ENCODE data around the gene SLC38A10.

The SLC38A10 gene

GRCh38 chr17:81277946-81278693, 17.0 kb downstream of the SLC38A10 start:
- DNase-seq (ENCODE audit: low read depth in 3 of 3), result no peak

DNA sequence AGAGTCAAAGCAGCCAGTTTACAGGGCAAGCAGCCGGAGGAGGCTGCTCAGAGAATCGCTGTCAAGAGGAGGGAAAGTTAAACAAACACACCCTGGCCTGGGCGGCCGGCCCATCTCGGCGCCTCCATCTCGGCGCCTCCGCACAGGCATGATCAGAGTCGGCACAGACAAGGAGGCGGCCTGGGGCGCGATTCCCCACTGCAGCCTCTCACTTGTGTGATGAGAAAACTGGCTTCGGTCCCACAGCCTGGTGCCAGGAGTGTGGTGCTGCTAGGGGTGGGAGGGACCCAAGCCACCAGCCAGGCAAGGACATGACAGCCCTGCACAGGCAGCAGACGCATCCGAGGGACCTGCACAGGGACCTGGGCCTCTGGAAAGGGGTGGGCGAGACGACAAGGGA, 17.7 kb downstream of the SLC38A10 start:
- no peak for DNase-seq (ENCODE audit: low read depth in 3 of 3)

GRCh38 chr17:81276781-81277180, 18.3 kb downstream of the SLC38A10 start:
- no peak for DNase-seq (ENCODE audit: low read depth in 3 of 3)

DNA sequence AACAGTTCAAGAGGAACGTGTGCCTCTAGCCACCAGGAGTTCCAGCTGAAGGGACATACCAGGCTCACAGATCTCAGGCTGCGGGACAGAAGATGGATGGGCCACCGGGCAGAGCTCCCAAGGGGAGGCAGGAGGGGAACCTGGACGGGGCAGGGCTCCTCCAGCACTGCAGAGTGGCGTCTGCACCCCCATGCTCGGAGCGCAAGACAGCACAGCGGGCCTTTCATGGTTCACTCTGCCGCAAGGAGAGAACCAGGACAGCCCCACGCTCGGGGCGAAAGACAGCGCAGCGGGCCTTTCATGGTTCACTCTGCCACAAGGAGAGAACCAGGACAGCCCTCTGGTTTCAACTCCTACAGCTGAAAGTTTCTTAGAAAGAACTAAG, 20.6 kb downstream of the SLC38A10 start:
- no peak for DNase-seq (ENCODE audit: low read depth in 3 of 3)

DNA sequence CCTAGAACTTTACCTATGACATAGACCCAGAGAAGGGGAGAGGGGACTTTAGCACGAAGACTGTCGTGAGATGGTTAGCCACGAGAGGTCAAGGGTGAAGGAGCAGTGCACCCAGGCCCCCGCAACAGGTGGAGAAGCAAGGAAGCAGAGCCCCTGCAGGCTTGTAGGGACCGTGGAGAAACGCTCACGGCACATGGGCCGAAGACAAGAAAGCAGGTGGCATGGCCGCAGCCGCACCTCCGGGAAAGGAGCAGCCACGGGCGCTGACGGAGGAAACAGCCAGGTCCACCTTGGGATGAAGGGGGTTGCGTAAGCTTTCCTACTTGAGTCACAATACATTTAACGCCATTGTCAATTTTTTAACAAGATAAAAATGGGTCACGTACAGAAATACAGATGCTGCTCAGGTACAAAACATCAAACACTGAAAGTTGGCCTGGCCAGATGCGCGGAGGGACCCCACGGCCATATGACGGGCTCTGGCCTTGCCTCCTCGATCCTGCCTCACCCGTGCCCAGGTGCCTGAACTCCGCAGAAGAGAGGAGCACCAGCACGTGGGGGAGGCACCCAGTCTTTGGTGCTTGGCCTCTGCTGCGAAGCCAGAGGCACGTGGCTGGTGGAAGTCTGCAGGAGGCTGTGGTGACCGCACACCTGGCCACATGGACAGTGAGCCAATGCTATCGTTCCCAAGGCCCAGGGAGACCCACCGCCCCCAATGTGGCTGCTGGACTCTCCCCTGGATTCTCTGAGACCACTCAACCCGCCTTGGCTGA, 21.2 kb downstream of the SLC38A10 start:
- no peak for DNase-seq (ENCODE audit: low read depth in 3 of 3)

DNA sequence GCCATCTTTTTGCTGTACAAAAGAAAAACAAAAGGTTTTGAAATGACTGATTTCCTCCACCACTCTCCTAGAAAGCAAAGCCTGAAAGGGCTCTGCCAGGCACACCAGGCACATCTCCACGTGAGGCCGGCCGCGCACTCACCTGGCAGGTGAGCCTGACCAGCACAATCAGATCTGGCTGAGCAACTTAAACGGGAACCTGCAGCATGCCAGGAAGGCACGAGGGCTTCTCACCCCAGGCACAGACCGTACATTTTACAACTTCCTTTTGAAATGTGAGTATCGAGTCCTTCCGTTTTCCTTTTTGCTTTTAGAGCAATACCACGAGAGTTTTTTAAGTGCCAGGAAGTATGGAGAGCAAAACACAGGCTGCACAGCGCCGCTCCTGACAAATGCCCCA, 22.5 kb downstream of the SLC38A10 start:
- DNase-seq (ENCODE audit: low read depth in 3 of 3), result no peak

DNA sequence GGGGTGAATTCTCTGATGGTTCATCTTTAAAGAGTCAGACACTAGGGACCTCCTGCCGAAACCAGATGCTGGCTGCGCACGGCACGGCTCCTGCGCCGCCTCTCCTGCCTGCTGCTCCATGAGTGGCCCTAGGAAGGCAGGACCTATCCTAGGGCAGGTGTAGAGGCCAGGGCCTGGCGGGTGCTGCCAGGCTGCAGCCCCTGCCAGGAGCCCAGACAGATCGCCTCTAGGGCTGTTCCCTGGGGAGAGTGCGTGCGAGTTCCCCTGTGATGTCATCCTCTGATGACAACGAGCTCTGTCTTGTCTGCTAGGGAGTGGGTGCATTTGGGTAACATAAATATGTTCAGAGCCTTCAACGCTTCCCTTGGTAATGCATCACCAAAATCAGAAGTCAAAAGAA, 23.9 kb downstream of the SLC38A10 start:
- no peak for DNase-seq (ENCODE audit: low read depth in 3 of 3)

DNA sequence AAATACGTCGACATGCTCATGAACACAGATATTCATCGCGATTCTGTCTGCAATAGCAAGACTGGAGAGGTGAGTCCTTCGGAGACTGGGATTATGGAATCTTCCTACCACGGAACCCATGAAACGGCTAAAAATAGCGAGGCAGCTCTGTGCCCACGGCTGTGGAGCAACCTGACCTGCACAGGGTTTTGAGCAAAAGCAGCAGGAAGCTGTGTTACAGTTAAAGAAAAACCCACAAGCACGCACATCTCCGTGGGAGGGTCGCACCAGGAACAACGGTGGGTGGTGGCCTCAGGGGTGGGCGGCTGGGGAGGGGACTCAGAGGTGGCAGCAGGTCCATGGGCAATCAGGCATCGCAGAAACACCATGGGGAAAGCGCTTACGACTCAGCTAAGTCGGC, 24.8 kb downstream of the SLC38A10 start:
- no peak for DNase-seq (ENCODE audit: low read depth in 3 of 3)

DNA sequence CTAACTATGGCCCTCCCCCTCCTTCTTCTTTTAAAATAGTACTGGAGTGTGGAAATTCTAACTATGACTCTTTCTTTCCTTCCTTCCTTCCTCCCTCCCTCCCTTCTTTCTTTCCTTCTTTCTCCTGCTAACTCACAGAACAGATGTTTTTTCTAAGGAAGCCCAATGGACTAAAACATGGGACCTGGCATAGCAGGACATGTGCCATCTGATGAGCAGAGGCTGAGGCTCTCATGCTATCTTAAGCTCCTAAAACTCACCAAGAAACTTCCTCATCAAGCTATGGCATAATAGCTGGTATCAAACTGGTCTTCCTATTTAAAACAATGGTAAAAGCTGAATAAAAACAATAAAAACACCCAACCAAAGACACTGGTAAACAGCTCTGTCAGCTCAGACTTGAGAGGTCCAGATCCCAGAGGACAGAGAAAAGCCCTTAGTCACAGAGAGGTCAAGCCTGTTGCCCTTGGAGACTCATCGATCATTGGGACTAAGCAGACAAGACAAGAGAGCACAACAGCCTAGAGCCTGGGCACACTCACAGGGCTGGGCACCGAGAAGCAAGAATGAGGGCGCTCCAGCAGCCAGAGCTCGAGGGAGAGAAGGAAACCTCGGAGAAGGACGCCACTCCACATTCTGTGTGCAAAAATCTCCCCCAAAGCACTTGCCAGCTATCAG, 27.6 kb downstream of the SLC38A10 start:
- no peak for DNase-seq (ENCODE audit: low read depth in 3 of 3)

DNA sequence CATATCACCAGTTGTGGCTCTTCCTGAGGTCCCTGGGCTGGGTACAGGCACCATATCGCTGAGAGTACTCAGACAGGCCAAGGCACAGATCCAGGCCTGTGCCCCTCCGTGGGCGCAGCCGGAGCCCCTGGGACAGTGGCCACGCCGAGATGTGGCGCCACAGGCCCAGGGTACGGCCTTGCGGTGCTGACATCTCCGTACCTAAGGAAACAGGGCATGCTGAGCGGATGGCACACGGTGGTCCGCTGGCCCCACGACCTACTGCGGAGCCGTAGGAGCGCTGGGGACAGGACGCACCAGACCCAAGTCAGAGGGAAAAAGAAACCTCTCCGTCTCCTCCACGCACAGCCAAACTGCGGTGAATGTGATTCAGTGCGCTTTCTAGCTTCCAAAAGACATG, 29.5 kb downstream of the SLC38A10 start:
- DNase-seq (ENCODE audit: low read depth in 3 of 3), result no peak

DNA sequence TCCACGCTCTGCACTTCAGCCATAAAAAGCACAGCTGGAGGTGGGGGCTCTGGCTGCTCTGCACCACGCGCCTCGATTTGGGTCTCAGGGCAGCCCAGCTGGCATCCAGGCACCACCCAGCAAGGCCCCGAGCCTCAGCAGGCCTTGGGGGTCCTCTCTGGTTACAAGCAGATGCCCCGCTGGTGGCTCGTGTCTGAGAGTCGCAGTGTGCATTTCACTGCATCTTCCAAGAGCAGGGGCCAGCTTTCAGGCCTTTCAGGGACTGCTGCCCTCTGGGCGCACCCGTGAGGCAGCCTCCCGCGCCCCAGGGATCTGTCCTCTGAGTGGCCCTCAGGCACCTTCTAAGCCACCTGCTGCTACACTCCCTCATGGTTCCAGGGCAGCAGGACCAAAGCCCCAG, 30.5 kb downstream of the SLC38A10 start:
- DNase-seq (ENCODE audit: low read depth in 3 of 3), result no peak

GRCh38 chr17:81263371-81264181, 31.5 kb downstream of the SLC38A10 start:
- DNase-seq (ENCODE audit: low read depth in 3 of 3), result no peak

- no peak for DNase-seq (ENCODE audit: low read depth in 3 of 3)
Measured at GRCh38 chr17:81261582-81262336, 33.3 kb downstream of the SLC38A10 start.

GRCh38 chr17:81261096-81261495, 34.0 kb downstream of the SLC38A10 start:
- DNase-seq (ENCODE audit: low read depth in 3 of 3), result no peak

DNA sequence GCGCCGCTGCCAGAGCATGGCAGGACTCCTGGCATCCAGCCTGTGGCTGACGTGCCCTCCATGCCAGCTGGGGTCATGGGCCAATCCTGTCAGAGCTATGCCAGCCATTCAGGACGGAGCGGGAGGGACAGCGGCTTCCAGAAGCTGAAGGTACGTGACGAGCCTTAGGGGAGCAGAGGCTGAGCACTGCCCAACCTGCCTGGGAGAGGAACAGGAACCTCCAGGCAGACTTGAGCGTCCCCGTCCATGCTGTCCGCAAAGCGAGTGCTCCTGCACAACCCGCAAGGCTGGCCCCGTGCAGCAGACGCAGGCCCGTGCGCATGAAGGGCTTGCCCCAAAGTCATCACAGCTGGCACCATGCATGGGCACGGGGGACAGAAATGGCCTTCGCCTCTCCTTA, 34.5 kb downstream of the SLC38A10 start:
- no peak for DNase-seq (ENCODE audit: low read depth in 3 of 3)

DNA sequence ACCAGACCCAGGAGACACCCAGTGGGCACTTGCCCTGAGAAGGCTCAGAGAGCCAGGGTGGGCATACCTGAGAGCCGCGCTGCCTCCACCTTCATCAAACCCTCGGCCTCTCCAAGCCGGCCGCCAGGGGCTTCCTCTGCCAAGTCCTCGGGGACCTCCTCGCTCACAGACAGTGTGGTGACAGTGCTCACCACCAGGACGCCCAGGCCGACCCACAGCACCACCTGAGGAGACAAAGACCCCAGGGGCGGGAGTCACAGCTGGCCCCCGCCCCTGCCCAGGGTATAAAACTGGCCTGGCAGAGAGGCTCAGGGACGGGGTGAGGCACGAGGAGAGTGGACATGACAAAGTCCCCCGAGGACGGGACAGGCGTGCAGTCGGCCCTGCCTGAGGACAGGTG, 34.9 kb downstream of the SLC38A10 start:
- DNase-seq (ENCODE audit: low read depth in 3 of 3), result no peak

DNA sequence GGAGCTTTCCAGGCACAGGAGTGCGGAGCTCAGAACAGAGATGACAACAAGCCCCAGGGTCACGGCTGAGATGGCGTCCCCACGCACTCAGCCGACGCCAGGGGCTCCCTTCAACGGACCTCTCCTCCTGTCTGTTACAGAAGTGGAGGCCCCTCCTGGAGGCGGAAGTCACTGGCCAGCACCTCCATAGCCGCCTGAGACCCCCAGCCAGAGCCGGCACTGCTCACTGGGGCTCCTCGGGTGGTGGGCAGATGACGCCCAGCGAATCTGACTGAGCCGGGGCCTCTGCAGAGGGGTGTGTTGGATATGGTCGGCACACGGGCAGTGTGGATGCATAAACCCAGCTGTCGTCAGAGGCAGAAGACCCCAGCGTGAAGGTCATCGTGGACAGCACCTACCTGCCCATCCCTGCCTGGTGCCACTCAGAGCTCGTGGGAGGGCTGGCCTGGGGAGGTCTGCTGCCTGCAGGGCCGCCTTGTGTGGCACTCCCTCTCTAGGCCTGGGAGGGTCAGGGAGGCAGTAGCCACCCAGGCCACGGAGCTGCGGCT, 36.0 kb downstream of the SLC38A10 start:
- no peak for DNase-seq (ENCODE audit: low read depth in 3 of 3)

DNA sequence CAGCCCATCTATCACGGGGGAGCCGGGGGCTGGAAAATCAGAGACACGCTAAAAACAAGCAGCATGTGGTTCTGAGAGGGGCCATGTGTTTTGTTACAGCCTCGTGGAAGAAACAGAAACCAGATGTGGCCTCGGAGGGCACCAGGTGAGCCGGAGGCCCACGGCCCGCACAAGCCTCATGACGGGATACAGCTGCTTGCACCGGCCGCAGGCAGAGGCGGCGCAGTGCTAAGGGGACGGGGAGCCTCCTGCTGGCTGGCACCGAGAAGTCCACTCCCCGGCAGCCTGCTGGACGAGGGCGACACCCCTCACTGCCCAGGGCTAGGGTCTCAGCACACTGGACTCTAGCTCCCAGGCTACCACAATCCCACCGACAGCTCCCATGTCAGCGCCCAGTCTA, 36.8 kb downstream of the SLC38A10 start:
- DNase-seq (ENCODE audit: low read depth in 3 of 3), result no peak

- no peak for DNase-seq (ENCODE audit: low read depth in 3 of 3)
Measured at GRCh38 chr17:81257533-81257932, 37.6 kb downstream of the SLC38A10 start.

- DNase-seq (ENCODE audit: low read depth in 3 of 3), result no peak
Measured at GRCh38 chr17:81256616-81257015, 38.5 kb downstream of the SLC38A10 start.

Data from stimulated activated CD4-positive, alpha-beta T cell treated with anti-CD3 and anti-CD28 coated beads, TNF-alpha, amount 100 ng/mL, for 24 hours (primary cell).